Measurements from ENCODE around the gene GRID1. TPM values are rescaled to one million over a fixed set of nuclear protein-coding genes. Genes with fewer than 3 reads are reported as not detected.

GRID1 gene
- total RNA-seq, 1 experiment from 2014 or later = 0.37 TPM

DNA sequence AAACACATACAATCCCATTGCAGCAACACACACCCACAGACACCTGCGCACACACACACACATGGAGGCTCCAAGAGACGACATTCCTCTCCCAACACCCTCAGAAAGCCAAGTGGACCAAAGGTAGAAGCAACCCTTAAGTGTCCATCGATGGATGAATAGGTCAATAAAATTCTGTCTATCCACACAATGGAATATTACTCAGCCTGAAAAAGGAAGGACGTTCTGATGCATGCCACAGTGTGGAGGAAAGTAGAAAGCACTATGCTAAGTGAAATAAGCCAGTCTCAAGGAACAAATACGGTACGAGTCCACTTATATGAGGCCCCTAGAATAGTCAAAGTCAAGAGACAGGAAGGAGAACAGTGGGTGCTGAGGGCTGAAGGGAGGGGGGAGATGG, 174.4 kb downstream of the GRID1 start:
- POLR2A ChIA-PET = no interaction called here
- H3K36me3 Mint-ChIP-seq = no peaks in the 10 kb centered on the region
- H3K9me3 Mint-ChIP-seq = no peaks in the 10 kb centered on the region
- H3K27me3 Mint-ChIP-seq (ENCODE audit: low read depth) = no peaks in the 10 kb centered on the region
- H3K4me3 Mint-ChIP-seq = no peak overlapping the region
- CTCF ChIA-PET = no interaction called here
- no peaks in the 10 kb centered on the region for H3K4me1 Mint-ChIP-seq
- no peak for DNase-seq (ENCODE audit: low spot score)
- no peak overlapping the region for H3K27ac Mint-ChIP-seq
- TF ChIP-seq NFE2L1 (CRISPR knock-in tag; IDR thresholded peaks at IDR 0.05) (no peak), NR3C1 (CRISPR knock-in tag; conservative IDR thresholded peaks at IDR 0.05; ENCODE audit: low read depth) (no peak), SMAD3 (CRISPR knock-in tag; IDR thresholded peaks at IDR 0.05; ENCODE audit: borderline replicate concordance) (no peak), SOX15 (CRISPR knock-in tag; IDR thresholded peaks at IDR 0.05) (no peak), GABPB1 (CRISPR knock-in tag; IDR thresholded peaks at IDR 0.05) (no peak), NR2C2 (CRISPR knock-in tag; IDR thresholded peaks at IDR 0.05) (no peak), EMX1 (CRISPR knock-in tag; IDR thresholded peaks at IDR 0.05) (no peak), FOXP1 (CRISPR knock-in tag; IDR thresholded peaks at IDR 0.05; ENCODE audit: borderline replicate concordance) (no peak)
- TF ChIP-seq, protein P1, sequence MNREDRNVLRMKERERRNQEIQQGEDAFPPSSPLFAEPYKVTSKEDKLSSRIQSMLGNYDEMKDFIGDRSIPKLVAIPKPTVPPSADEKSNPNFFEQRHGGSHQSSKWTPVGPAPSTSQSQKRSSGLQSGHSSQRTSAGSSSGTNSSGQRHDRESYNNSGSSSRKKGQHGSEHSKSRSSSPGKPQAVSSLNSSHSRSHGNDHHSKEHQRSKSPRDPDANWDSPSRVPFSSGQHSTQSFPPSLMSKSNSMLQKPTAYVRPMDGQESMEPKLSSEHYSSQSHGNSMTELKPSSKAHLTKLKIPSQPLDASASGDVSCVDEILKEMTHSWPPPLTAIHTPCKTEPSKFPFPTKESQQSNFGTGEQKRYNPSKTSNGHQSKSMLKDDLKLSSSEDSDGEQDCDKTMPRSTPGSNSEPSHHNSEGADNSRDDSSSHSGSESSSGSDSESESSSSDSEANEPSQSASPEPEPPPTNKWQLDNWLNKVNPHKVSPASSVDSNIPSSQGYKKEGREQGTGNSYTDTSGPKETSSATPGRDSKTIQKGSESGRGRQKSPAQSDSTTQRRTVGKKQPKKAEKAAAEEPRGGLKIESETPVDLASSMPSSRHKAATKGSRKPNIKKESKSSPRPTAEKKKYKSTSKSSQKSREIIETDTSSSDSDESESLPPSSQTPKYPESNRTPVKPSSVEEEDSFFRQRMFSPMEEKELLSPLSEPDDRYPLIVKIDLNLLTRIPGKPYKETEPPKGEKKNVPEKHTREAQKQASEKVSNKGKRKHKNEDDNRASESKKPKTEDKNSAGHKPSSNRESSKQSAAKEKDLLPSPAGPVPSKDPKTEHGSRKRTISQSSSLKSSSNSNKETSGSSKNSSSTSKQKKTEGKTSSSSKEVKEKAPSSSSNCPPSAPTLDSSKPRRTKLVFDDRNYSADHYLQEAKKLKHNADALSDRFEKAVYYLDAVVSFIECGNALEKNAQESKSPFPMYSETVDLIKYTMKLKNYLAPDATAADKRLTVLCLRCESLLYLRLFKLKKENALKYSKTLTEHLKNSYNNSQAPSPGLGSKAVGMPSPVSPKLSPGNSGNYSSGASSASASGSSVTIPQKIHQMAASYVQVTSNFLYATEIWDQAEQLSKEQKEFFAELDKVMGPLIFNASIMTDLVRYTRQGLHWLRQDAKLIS (CRISPR knock-in tag; IDR thresholded peaks at IDR 0.05; ENCODE audit: borderline replicate concordance) = no peak
- TF ChIP-seq, protein P2, sequence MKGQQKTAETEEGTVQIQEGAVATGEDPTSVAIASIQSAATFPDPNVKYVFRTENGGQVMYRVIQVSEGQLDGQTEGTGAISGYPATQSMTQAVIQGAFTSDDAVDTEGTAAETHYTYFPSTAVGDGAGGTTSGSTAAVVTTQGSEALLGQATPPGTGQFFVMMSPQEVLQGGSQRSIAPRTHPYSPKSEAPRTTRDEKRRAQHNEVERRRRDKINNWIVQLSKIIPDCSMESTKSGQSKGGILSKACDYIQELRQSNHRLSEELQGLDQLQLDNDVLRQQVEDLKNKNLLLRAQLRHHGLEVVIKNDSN (CRISPR knock-in tag; IDR thresholded peaks at IDR 0.05) = no peak
- TF ChIP-seq, protein P3, sequence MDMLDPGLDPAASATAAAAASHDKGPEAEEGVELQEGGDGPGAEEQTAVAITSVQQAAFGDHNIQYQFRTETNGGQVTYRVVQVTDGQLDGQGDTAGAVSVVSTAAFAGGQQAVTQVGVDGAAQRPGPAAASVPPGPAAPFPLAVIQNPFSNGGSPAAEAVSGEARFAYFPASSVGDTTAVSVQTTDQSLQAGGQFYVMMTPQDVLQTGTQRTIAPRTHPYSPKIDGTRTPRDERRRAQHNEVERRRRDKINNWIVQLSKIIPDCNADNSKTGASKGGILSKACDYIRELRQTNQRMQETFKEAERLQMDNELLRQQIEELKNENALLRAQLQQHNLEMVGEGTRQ (CRISPR knock-in tag; IDR thresholded peaks at IDR 0.05) = no peak
- ATAC-seq = no peak

- no peaks in the 10 kb centered on the region for H3K9me3 Mint-ChIP-seq
- no peaks in the 10 kb centered on the region for H3K4me1 Mint-ChIP-seq
- H3K27ac Mint-ChIP-seq = no peak overlapping the region
- H3K4me3 Mint-ChIP-seq = no peak overlapping the region
- no peaks in the 10 kb centered on the region for H3K27me3 Mint-ChIP-seq (ENCODE audit: low read depth)
- POLR2A ChIA-PET = no interaction called here
- CTCF ChIA-PET = no interaction called here
- ATAC-seq (no peak), DNase-seq (ENCODE audit: low spot score) (no peak)
- H3K36me3 Mint-ChIP-seq = no peaks in the 10 kb centered on the region
- TF ChIP-seq ATF1 (CRISPR knock-in tag; IDR thresholded peaks at IDR 0.05) (no peak), ZNF232 (CRISPR knock-in tag; IDR thresholded peaks at IDR 0.05) (no peak), HMGA2 (CRISPR knock-in tag; IDR thresholded peaks at IDR 0.05) (no peak), JAZF1 (CRISPR knock-in tag; IDR thresholded peaks at IDR 0.05) (no peak), SMAD3 (CRISPR knock-in tag; IDR thresholded peaks at IDR 0.05; ENCODE audit: borderline replicate concordance) (no peak), HMGXB4 (CRISPR knock-in tag; IDR thresholded peaks at IDR 0.05) (no peak), FOXK1 (CRISPR knock-in tag; IDR thresholded peaks at IDR 0.05) (no peak), SP1 (CRISPR knock-in tag; conservative IDR thresholded peaks at IDR 0.05) (no peak), FOXP4 (CRISPR knock-in tag; IDR thresholded peaks at IDR 0.05) (no peak), SMAD4 (CRISPR knock-in tag; IDR thresholded peaks at IDR 0.05) (no peak), IRF2 (CRISPR knock-in tag; IDR thresholded peaks at IDR 0.05; ENCODE audit: borderline replicate concordance, low read depth) (no peak)
- TF ChIP-seq, protein P4, sequence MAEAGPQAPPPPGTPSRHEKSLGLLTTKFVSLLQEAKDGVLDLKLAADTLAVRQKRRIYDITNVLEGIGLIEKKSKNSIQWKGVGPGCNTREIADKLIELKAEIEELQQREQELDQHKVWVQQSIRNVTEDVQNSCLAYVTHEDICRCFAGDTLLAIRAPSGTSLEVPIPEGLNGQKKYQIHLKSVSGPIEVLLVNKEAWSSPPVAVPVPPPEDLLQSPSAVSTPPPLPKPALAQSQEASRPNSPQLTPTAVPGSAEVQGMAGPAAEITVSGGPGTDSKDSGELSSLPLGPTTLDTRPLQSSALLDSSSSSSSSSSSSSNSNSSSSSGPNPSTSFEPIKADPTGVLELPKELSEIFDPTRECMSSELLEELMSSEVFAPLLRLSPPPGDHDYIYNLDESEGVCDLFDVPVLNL (CRISPR knock-in tag; IDR thresholded peaks at IDR 0.05; ENCODE audit: borderline replicate concordance, low read depth) = no peak
- TF ChIP-seq, protein P3 (CRISPR knock-in tag; IDR thresholded peaks at IDR 0.05) = no peak
- TF ChIP-seq, protein P5, sequence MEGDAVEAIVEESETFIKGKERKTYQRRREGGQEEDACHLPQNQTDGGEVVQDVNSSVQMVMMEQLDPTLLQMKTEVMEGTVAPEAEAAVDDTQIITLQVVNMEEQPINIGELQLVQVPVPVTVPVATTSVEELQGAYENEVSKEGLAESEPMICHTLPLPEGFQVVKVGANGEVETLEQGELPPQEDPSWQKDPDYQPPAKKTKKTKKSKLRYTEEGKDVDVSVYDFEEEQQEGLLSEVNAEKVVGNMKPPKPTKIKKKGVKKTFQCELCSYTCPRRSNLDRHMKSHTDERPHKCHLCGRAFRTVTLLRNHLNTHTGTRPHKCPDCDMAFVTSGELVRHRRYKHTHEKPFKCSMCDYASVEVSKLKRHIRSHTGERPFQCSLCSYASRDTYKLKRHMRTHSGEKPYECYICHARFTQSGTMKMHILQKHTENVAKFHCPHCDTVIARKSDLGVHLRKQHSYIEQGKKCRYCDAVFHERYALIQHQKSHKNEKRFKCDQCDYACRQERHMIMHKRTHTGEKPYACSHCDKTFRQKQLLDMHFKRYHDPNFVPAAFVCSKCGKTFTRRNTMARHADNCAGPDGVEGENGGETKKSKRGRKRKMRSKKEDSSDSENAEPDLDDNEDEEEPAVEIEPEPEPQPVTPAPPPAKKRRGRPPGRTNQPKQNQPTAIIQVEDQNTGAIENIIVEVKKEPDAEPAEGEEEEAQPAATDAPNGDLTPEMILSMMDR (IDR thresholded peaks at IDR 0.05) = no peak
Measured at GRCh38 chr10:86191686-86192085, 174.9 kb downstream of the GRID1 start.

Measured in WTC11 (cell line).